HT-29 (cell line): Measurements from ENCODE around the gene KCNQ1. TPM values are rescaled to one million over a fixed set of nuclear protein-coding genes. Genes with fewer than 3 reads are reported as not detected.
A peak's percentile ranks its signal among the peaks of the same experiment; 100 is the strongest.

Experiments used
- DNase-seq: peaks from one replicate; pipeline ENCODE4 v3.0.0-alpha.2; 2015; ENCODE audit warnings: low spot score
- total RNA-seq: library from RNA; depleted of rRNA; stranded (reverse); fragments of >200 nt; shearing (Covaris generic); gene quantifications from 2 replicates; pipeline ENCODE4 v1.2.3, GENCODE V29; 2014

Gene KCNQ1
- total RNA-seq, 1 experiment from 2014 or later: 9.9 TPM

- no peak for DNase-seq
These were observed 35.0 kb upstream of the KCNQ1 start for GRCh38 chr11:2409611-2410468.

- DNase-seq: no peak
These were observed 34.2 kb upstream of the KCNQ1 start for GRCh38 chr11:2410616-2411015.

DNA sequence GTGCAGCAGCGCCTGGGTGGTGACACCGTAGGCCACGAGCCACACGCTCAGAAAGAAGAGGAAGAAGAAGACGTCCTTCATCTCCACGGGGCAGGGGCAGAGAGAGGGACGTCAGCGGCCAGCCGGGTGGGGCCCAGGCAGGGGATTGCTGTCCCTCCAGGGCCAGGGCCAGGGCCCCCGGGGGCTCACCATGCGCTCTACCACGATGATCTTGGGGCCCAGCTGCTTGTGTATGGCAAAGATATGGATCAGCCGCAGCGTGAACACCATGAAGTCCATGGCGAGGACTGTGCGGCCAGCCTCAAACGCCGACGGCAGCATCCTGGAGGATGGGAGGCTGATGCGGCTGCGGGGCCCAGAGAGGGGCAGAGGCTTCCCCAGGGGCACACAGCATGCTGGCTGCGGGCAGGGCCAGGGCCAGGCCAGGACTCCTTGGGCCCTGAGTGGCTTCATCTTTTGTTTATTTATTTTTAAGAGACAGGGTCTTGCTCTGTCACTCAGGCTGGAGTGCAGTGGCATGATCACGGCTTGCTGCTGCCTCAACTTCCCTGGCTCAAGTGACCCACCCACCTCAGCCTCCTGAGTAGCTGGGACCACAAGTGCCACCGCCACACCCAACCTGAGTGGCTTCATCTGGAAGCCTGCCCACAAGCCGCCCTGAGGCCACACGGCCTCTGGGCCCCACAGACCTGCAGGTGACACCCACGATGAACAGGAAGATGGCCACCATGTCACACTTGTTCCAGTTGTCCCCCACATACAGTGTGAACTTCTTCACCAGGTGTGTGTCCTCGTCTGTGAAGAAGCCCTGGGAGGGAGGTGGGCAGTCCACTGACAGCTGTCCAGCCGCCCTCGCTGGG, 33.1 kb upstream of the KCNQ1 start:
- no peak for DNase-seq

GRCh38 chr11:2412323-2412722, 32.5 kb upstream of the KCNQ1 start:
- no peak for DNase-seq

- DNase-seq: no peak
These were observed 30.8 kb upstream of the KCNQ1 start for GRCh38 chr11:2413742-2414579.

DNA sequence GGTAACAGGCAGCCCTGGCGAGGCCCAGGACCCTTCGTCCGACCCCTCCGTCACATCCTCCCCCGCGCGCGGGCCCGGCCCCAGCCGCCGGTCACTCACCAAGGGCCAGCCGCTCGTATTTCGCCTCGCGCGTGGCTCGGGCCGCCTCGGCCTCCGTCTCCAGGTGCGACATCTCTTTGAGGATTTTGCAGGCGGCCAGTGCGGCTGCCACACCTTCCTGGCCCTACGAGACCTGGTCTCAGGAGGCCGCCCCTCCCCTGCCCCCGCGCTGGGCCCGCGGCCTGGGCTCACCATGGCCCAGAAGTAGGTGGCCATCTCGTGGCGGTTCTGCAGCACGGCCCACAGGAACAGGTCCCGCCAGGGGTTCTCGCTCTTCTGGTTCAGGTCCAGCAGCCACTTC, 30.2 kb upstream of the KCNQ1 start:
- DNase-seq: no peak

GRCh38 chr11:2415171-2415570, 29.6 kb upstream of the KCNQ1 start:
- DNase-seq: no peak

DNA sequence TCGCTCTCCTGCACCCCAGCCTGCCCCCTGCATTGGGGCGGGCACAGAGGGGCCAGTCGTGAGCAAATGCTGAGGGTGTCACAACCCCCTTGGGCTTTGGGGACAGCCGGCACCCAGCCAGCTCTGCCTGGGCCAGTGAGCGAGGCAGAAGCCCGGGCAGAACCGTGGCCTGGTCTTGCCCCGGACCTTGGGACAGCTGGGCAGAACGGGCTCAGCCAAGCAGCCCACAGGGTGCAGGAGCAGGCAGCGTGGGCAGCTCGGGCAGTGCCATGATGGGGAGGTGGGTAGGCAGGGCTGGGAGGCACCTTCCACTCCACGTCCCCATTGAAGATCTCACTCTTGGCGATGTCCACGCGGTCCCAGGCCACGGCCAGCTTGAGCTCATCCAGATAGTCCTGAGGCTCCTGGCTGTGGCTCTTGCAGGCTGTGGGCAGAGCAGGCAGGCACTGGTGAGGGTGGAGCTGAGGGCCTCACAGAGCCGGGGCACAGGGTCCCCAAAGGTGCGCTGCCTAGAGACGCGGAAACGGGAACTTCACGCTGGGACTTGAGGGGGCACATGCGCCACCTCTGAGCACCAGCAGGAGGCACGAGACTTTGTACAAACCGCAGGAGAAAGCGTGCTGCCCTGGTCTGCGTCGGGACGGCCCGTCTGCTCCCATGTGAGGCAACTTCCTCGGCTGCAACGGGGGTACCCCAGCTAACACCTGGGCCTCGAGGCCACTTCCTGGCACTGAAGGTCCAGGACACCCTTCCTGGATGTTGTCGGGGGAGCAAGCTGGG, 29.0 kb upstream of the KCNQ1 start:
- no peak for DNase-seq

DNA sequence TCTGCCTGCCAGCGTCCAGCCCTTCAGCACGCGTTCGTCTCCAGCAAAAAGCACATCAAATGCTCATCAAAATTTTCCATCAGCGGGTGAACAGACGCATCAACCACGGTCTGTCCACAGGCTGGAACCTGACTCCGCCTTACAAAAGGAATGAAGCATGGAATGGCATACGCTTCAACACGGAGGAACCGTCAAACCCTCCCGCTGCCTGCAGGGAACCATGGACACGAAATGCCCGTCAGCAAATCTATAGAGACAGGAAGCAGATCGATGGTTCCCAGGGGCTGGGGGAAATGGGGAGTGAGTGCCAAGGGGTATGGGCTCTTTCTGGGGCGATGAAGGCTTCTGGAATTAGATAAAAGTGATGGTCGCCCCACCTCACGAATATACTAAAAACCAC, 28.0 kb upstream of the KCNQ1 start:
- no peak for DNase-seq

- no peak for DNase-seq
These were observed 26.7 kb upstream of the KCNQ1 start for GRCh38 chr11:2417856-2418692.

DNA sequence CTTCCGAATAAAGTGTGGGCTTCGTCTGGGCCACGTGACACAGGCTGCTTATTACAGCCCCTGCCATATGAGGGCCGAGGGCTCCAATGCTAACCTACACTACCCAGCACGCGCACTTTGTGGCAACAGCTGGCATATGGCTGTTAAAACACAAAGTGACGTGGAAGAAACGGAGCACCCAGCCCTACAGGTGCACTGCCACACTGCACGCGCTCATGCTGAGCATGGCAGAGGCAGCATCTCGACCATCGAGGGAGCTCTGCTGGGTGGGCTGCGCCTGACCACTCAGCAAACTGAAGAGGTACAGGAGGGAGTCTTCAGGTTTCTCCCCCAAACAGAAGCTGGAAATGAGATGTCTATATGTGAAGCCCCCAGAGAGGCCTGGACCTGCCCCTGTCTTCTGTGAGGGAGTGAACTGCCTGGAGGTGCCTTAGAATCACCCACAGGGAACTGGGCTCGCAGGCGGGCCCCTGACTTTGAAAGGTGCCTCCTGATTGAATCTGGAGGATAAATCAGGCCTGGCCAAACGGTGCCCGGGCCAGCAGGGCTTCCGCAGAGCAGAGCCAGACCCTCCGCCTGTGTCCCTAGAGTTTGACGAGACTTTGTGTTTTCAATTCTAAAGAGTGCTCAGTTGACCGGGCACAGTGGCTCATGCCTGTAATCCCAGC, 26.0 kb upstream of the KCNQ1 start:
- no peak for DNase-seq

DNA sequence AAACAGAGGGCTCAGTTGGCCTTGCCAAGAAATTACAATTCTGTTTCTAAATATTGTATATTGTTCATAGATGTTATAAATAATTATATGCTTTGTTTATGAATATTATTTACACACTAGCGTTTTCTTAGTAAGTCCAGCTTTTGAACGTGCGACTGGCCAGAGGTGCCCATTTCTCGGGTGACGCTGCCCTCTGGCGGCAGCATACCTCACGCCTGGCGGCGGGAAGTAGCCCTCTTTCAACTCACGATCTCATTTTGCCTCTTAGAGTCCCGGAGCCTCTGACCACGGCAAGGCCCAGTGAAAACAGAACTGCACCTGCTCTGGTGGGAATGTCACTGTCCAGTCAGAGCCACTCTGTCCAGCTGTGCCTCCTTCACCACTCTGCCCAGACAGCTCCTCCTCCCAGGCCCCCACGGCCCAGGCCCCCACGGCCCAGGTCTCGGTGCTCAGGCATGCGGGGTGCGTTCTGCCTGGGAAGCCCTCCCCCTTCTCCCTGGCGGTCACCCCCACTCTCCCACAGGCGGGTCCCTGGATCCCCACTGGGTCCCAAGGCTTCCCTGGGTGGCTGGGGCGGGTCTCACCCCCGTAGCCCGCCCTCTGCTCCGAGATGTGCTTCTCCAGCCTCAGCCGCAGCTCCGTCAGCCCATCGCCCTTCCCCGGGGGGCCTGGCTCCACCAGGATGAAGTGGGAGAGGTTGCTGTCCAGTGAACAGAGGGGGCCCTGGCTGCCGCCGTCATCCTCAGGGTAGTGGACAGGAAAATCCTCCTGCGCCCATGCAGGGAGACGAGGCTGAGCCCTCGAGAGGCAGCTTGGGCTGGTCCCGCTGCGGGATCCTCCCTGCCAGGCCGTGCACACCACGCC, 24.9 kb upstream of the KCNQ1 start:
- peak; percentile 88 for DNase-seq

- DNase-seq: peak; percentile 89
These were observed 24.1 kb upstream of the KCNQ1 start for GRCh38 chr11:2420502-2421225.

DNA sequence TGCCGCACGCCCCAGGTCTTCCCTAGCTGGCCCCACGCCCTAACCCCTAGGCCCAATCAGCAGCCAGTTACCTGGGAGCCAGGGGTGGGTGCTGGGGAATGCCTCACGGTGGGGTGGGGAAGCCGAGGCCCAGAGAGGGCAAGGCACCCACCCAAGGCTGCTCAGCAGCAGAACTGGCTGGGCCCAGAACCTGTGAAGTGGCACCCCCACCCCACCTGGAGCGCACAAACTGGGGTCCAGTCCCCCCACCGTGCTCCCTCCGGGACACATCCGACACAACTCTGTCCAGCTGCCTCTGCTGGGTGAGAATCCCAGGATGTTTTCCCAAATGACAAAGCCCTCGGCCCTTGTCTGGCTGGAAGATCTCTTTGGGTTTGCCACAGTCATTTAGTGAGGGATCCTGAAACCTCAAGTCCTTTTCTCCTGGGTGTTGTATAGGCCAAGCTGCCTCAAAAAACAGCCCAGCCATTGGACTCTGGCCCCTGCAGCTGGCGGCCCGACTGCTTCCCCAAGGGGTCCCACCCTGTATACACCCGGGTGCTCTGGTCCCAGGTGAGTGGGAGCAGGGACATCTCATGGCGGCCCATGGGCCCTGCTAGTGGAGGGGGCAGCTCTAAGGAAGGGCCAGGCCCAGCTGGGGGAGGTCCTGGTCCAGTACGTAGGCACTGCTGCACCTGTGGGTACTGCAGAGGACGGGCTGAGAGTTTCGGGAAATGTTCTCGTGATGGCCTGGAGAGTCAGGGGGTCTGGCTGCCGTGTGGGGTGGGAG, 23.4 kb upstream of the KCNQ1 start:
- no peak for DNase-seq

DNA sequence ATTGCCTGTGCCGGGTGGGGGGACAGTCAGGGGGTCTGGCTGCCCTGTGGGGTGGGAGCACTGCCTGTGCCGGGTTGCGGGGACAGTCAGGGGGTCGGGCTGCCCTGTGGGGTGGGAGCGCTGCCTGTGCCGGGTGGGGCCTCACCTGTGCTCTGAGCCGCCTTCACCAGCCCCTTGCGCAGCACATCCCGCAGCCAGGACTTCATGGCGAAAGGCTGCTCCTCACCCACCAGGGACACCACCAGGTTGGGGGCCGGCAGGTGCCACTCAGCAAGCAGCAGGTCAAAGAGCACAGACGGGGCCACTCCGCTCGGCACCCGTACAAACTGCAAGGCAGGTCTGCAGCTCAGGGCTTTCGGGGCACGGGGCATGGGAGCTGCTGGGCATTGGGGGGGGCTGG, 22.8 kb upstream of the KCNQ1 start:
- DNase-seq: no peak

GRCh38 chr11:2422461-2423156, 22.2 kb upstream of the KCNQ1 start:
- DNase-seq: no peak
